Stomach (tissue), 4 donors: ENCODE measurements around the gene GHRHR.

Experiments used
- CTCF ChIP-seq, 7 experiments: fragments of 450-650 bp in 4 of 7; fragments of 200-600 bp in 3 of 7; sonication (generic) in 3 of 7; IDR thresholded peaks; one replicate each; pipeline ENCODE4 v1.5.1; 2016 to 2019; ENCODE audit warnings: antibody characterized with exemption in 7 of 7, control low read depth in 2 of 7, mild to moderate bottlenecking in 1 of 7
- POLR2A ChIP-seq, 4 donors: fragments of 450-650 bp; IDR thresholded peaks; one replicate each; pipeline ENCODE4 v1.6.1; 2016; ENCODE audit warnings: antibody characterized with exemption in 4 of 4, control low read depth in 2 of 4, mild to moderate bottlenecking in 1 of 4, moderate library complexity in 1 of 4
- POLR2AphosphoS5 ChIP-seq, 3 donors: sonication (generic); formaldehyde crosslinking; IDR thresholded peaks; one replicate each; pipeline ENCODE4 v1.6.1; 2016; ENCODE audit warnings: antibody characterized with exemption in 3 of 3

- TF ChIP-seq POLR2A (IDR thresholded peaks at IDR 0.05) (no peak), CTCF (IDR thresholded peaks at IDR 0.05) (no peak), POLR2AphosphoS5 (IDR thresholded peaks at IDR 0.05) (no peak)
Measured at GRCh38 chr7:30973791-30974604, 10.2 kb downstream of the GHRHR start.
